NCI-H2196 (cell line): Measurements from ENCODE around the gene ERLIN1.

Source experiments
- DNase-seq: peaks from one replicate; lab custom pipeline; 2025; ENCODE audit not compliant: unreplicated experiment; lab: John Stamatoyannopoulos, UW

The ERLIN1 gene

DNA sequence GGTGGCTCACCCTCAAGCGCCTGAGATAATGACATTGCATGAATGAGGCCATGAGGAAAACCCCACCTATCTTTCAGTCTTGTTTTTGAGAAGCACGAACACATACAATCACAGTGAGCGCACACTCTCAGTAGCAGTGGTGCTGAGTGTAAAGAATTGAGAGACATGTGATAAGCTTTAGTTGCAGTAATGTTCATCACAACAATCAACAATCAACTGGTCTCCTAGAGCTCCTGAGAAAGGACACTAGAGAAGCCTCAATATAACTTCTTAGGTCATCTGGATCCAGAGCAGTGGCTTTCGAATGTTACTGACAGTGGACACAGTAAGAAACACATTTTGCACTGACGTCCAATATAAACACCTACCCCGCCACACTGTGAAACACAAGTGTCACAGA, 12.8 kb downstream of the ERLIN1 start:
- no peak for DNase-seq

DNA sequence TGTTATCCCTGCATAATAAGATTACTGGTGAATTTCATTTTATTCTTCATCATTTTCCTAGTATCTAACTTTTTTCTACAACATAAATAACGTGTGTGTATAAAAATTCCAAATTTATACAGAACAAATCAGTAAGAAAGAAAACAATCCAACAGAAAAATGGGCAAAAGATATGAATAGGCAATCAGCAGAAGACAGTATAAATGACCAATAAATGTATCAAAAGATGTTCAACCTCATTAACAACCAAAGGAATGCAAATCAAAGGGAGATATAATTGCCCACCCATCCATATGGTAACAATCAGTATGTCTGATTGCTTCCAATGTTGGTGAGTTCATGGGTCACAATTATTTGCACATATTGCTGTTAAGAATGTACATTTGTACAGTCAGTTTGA, 13.5 kb downstream of the ERLIN1 start:
- DNase-seq: no peak

DNA sequence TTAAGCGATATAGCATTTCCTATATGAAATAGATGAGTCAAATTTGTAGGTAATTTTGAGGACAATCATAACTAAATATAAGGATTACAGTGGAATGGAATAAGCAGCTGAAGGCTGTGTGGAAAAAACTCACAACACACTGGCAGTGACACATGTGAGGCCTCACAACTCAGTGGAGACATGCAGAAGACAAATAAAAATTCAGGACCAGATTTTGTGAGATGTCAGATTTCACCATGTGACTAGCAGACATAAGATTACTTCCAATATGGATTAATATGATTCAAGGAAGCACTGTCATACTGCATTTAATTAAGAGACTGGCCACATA, 17.6 kb downstream of the ERLIN1 start:
- DNase-seq: no peak

DNA sequence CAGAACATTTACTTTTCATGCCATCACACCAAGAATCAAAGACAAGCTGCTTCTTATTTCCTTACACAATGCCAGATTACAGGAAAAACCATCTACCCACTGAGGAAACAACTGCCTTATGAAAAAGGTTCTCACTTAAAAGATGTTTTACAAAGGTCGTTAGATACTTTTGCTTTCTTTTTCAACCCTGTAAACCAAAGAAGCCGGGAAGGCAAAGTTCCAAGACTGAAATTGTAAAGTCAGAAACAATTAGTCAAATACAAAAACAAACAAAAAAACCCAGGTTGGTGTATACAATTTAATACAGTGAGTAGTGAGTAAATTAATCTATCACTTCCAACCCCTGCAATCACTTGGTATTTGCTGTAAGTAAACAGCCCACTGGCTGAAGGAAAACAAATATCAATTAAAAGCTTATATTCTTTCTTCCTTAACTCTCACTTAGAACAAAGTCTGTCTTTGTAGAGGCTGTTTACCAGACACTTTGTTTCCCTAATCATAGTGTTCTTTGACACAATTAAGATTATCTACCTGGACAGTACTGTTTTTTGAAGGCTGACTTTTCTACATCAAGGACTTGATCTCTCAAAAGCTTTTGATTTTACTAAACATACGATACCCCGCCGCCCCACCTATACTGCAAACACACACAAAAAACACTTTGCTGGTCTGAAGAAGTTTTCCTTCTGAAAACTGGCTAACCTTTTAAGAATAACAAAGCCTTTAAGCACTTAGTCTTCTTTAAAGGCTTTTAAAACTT, 18.1 kb downstream of the ERLIN1 start:
- DNase-seq: no peak

DNA sequence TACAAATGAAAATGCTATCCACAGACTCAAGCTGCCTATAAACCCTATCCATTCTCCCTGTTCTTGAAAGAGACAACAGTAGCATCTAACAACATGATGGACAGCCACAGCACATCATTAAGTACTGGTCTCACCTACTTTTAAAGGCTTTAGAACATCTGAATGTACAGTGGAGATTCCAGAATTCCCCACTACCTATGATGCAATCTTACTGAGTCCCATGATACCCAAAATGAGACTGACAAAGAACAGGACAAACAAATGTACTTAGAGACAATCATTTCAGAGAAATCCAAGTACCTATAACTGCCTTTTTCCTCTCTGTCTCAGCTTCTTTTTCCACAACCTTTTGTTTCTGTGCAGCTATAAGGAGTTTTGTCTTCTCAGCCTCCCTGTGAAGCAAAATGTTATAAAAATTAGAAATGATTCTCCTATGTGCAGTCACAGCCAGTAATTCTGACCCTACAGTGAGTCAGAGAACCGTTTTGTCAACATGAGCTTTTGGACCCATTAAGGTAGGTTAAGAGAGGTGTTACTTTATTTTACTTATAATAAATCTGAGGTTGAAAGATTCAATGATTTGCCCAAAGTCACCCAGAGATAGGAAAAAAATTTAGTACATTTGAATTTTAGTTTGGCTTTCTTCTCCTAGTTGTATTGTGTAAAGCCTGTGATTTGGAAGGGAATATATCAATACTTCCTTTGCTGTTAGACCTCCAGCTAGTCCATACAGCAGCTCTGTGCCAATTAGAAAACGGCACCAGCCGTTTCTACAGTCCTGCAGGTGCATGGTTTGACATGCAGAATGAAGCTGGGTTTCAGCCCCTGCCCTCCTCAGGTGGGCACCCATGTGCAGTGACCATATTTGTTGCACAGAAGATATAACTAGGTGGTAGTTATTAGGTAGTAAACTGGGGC, 21.9 kb downstream of the ERLIN1 start:
- no peak for DNase-seq

DNA sequence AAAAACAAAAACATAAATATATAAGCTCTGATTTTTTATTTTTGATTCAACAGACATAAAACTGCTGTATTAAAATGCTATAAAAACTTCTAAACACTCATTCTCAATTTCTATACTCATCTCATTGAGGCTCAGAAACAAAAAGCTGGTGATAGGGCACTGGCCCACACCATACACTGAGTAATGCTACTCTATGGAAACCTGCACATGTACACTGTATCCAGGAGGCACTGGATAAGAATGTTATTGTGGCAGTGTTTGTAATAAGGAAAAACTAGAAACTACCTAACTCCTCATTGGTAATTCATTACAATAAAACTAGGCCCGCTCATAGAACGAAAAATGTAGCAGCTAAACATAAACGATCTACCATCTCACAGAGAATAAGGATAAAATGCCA, 23.1 kb downstream of the ERLIN1 start:
- no peak for DNase-seq

DNA sequence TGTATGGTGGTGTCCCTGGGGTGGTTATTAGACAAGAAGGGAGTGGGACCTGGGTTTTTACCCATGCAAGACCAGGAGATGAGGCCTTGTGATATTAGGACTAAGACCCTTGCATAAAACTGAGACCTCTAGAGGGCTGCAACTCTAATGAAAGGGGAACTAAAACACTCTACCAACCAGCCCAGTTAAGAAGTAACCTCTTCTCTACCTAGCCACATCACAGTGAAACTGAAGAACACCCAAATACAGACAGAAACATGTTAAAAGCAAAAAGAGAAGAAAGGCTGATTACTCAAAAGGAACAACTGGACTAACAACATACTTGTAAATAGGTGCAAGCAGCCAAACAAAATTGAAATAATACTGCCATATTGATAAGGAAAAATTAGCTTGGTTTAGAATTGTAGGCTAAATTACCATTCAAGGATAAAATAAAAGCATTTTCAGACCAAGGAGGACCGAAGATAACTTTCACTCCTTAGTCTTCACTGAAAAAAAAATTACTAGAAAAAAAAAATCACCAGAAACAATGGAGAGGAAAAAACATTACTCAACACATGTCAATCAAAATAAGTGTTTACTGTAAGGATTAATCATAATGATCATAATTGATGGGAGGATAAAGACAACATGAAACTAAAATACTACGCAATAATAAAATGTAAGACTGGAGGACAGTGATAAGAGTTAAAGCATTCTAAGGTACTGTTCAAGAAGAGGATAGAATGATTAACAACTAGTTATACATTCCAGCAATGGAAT, 27.6 kb downstream of the ERLIN1 start:
- DNase-seq: no peak

DNA sequence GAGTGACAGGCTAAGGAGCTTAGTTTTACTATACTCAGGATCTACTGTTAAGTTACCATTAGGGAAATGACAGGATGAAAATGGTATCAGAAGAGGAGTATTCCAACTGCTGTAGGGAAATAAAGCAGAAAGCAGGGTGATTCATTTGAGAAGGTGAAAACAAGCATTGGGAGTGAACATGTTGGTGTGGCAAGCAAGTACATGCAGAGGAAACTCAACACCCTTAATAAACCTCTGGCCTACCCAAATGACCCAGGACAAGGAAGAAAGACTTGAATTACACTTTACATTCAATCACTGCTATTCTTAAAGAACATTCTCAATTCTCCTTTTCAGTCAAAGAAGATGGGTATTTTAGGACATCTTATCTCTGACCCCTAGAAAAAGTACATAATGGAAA, 28.7 kb downstream of the ERLIN1 start:
- no peak for DNase-seq

DNA sequence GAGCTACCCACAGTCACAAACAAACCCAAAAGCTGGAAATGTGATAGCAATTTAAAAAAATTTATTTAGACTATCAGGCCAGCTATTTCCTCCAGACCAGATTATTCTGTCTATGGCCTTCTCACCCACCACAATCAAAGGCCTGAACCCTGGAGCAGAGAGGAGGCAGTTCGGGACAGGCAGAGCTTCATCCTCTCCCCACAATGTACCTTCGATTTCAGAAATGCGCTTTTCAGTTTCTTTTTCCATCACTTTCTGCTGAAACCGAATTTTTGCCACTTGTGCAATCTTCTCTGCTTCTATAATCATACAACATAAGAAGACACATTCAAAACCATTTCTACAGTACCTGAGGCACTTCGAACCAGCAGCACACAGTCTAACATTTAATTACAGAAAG, 29.9 kb downstream of the ERLIN1 start:
- no peak for DNase-seq

DNA sequence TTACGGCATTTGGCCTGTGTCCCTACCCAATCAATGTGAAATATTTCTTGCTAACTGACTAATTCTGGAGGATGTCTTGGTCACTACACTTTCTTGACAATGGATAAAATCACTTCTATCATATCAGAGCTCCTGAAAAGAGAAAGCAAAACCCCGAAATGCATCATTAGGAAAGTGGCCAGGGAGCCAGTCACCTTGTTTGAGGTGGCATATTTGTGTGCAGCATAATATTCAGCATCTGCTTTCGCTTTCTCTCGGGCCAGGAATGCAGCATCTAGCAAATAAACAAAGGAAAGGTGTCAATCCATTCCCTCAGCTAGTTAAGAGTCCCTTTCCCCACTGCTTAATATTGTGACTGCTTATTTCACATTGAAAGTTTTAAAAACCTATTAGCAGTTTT, 31.2 kb downstream of the ERLIN1 start:
- no peak for DNase-seq

DNA sequence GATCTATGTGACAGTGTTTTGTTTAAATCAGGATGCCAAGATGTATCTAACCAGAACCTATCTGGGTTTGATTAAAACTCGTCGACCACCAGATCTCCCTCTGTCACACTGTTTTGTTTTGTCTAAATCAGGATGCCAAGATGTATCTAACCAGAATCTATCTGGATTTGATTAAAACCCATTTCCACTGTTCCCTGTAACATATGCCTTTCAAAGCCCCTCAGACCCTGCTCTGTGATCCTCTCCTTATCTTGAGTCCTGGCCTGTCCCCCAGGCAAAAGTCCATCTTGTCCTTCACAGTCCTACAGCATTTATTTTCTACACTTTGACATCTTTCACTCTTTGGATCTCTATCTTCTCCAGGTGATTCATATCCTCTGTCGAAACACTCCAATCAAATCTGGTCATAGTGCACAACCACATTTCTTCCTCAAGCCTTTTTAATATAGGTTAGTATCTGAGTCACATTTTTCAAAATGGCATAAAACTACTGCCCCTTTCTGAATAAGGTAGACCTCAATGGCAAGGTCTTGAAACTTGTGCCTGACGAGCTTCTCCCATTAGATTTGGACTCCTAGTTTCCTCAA, 32.5 kb downstream of the ERLIN1 start:
- DNase-seq: no peak

DNA sequence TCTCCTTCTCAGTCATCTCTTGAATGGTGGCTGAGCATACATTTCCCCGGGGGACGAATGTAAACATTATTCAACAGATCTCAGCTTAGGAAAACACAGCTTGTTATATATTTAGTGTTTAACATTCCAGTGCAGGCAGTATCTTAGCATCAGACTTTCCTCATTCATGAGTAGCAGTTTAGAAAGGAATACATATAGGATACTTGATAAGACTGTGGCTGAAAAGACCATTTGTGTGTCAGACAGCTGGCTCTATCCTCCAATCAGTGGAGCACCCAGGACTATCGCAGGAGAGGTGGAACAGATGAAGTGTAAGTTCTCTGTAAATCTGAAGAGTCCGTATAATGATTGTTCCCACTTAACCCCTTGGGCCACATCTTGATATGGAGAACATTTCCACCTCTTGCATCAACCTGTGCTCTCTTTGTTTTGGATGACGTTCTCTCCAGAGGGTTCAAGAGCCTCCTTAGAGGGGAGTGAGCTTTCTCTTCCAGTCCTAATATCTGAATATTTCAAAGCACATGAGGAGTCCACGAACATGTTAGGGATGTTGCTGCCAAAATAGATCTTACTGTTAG, 34.0 kb downstream of the ERLIN1 start:
- DNase-seq: no peak

DNA sequence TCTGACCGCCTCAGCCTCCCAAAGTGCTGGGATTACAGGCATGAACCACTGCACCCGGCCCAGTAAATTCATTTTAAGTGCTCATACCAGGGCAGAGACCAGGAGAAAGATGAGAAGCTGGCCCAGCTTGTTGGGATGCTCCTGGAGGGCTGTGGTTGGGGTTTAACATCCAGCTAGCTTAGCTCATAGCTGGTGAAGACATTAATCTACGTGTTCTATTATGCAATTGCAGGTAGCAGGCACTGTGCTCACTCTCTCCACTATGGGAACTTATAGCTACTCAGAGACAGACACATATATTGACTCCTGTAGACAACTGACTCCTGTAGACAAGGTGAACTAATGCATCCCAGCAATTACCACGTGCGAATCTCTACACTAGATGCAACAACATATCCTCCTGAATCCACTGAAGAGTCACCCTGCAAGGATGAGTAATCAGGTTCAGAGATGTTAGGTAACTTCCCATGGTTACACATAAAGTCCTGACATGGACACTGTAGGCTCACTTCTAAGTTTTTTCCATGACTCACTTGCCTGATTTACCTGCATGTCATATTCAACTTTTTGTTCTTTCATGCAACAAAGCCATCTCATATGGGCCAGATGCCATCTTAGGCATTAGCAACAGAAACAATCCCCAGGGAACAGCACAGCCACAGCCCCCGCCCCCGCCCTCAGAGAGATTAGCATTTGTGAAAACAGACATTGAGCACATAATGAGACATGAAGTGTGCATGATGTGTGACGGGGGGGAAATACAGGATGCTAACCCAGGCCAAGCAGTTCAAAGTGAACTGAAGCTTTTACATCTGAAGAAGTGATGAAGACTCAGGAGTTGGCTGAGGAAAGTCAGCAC, 37.2 kb downstream of the ERLIN1 start:
- DNase-seq: no peak

DNA sequence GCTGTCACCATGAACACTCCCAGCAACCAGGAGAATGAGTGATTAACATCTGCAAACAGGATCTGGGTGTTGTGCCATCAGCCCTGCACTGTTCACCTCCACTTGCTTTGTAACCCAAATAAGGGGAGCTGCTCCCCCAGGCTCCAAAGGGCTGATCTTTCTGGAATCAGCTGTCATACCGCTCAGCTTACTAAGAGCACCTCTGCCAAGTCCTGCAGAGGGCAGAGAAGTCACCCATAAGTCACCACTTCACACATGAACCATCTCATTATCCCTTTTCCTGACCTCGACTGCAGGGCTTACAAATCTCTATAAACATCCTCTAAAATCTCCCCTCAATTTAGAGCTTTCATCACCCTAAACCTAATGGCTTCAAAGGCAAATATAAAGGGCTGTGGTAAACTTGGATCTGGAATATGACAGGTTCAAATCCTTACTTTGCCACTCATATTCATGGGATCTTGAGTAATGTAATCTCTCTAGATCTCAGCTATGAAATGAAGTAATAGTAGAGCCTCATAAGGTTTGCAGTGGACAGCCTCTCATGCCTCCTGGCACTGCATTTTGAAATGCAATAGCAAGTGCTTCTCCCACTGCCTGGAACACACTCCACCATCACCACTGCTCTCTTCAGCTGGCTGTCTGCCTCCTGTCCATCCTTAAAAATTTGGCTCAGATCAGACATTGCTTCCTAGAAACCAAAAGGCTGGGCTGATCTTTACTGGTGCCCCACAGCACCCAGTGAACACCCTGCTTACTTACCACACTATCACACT, 38.8 kb downstream of the ERLIN1 start:
- no peak for DNase-seq

DNA sequence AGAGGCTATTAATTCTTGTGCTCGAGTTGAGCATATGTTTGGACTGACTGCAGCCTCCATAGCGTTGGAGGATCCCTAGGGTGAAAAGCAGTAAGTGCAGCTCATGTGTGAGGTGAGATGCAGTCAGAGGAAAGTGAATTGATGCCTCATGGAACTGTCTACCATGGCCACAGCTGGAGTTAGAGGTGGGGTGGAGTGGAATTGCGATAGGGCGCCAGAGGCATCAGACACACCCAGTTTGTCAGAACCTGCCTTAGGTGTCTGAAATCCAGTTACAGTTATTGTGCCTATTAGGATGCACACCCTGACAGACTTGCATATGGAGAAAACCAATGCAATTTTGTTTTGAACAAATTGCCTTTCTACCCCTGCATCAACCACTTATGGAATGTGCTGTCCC, 39.4 kb downstream of the ERLIN1 start:
- no peak for DNase-seq

DNA sequence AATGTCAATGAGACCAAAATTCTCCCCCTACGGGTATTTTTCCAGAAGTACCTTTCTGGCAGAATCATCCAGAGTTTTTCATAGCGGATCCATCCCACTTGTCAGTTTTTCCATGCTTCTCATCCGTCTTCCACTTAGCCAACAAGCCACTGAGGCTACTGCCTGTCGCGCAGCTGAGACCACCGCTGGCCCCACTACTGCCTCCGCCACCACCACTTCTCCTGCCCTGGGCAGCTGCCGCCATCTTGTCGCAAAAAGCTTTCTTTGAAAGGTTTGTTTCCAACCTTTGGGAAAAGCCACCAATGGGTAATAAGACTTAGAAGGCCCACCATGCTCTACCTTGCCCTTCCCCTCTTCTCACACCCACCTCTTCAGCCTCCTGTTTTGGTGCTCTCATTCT, 42.1 kb downstream of the ERLIN1 start:
- no peak for DNase-seq

DNA sequence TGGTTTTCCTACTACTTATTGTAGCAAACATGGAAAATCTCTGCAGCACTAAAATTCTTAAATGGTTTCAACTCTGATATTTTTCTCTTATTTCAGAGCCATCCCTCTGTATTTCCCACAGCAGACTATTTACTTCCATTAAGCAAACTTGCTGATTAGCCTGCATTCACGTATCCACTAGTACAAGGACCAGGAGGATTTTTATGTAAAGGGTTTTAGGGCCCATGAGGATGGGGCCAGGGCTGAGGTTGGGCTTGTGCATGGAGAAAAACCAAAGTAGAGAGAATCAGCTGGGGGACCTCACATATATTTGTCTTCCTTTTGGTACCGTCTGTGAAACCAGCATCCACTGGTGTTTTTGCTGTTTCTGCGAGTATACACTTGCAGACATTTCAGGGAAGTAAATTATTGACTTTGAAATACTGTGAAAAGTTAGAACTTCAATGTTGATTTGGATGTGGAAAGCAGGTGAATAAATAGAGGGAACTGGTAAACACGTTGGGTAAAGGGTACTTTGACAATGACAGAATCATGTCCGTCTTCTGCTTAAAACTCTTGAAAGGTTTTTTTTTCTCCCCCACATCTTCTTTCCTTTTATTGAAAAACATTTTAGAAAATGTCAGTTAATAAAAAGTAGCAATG, 44.3 kb downstream of the ERLIN1 start:
- DNase-seq: no peak

DNA sequence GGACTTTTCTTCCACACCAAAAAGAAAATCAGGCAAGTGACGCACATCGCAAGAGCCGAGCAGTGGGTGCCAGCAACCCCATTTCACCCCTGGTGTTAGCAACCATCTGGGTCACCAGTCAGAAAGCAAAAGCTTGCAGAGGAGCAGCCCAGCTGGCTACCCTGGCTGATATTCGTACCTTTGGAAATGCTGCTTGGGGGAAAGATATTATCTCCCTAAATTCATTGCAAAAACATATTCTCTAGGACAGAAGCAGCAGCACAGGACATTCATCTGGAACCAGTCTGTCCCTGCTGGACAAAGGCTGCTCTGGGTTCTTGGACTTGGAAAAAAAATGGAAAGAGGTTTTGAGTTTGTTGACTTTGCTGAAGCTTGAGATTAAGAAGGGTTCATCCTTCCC, 45.8 kb downstream of the ERLIN1 start:
- DNase-seq: no peak

DNA sequence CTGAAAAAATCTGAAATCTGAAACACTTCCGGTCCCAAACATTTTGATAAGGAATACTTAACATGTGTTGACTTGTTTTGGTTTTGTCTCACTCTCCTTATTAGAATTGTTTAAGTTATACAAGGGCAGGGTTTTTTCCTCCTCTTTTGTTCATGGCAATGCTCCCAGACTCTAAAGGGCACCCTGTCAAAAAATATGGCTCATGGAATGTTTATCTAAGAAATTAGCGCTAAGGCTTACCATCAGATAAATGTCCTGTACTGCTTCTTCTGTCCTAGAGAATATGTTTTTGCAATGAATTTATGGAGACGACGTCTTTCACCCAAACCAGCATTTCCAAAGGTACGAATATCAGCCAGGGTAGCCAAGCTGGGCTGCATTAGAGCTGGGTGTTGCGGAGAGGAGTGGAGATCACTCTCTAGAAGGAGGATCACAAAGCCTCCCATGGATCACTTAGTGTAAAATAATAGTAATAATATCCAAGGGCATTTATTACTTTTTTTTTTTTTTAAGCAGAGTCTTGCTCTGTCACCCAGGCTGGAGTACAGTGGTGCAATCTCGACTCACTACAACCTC, 46.8 kb downstream of the ERLIN1 start:
- DNase-seq: no peak
